CD4-positive, alpha-beta T cell (primary cell): Measurements from ENCODE around the gene CXCR6. TPM values are rescaled to one million over a fixed set of nuclear protein-coding genes. Genes with fewer than 3 reads are reported as not detected.

ENCODE experiments used
- ATAC-seq: fragments of 200-7000 bp; cut with Tn5 transposase; one replicate; pipeline ENCODE4 v1.10.0; 2022; ENCODE audit warnings: mild to moderate bottlenecking; ENCODE audit not compliant: poor library complexity
- CTCF ChIA-PET: fragments of 350-600 bp; sonication (Branson Sonifier 250); formaldehyde crosslinking; loops from one replicate; lab custom pipeline; 2021; ENCODE audit warnings: antibody characterized with exemption, inconsistent platforms; lab: Charles Lee
- POLR2A ChIA-PET: fragments of 350-600 bp; sonication (Branson Sonifier 250); formaldehyde crosslinking; loops from one replicate; lab custom pipeline; 2021; ENCODE audit warnings: antibody characterized with exemption, inconsistent platforms; lab: Charles Lee
- DNase-seq, 14 experiments: peaks; one replicate each; pipeline ENCODE4 v3.0.0-alpha.2; 2013 to 2020; ENCODE audit warnings: mixed read lengths in 2 of 14
- H3K27ac ChIP-seq, 2 donors: one replicate each; pipeline versions ENCODE4 v1.5.1 to v1.7.0; 2013; ENCODE audit warnings: low read length in 2 of 2, low read depth in 1 of 2, mild to moderate bottlenecking in 1 of 2
- H3K27me3 ChIP-seq, 2 experiments: 1 replicate in 1 of 2; 2 replicates in 1 of 2; pipeline versions ENCODE4 v1.6.1 to v1.7.0; 2013; ENCODE audit warnings: low read length in 2 of 2, control low read depth in 1 of 2, mild to moderate bottlenecking in 1 of 2, moderate library complexity in 1 of 2; ENCODE audit not compliant: insufficient read depth in 2 of 2, control insufficient read depth in 1 of 2
- H3K36me3 ChIP-seq: one replicate; pipeline ENCODE4 v1.6.1; 2013; ENCODE audit warnings: low read length, control low read depth; ENCODE audit not compliant: insufficient read depth
- H3K4me1 ChIP-seq: one replicate; pipeline ENCODE4 v1.6.1; 2013; ENCODE audit warnings: low read length, control low read depth; ENCODE audit not compliant: insufficient read depth
- H3K4me3 ChIP-seq: one replicate; pipeline ENCODE4 v1.5.1; 2013; ENCODE audit warnings: mild to moderate bottlenecking, low read length, moderate library complexity
- H3K9me3 ChIP-seq, 2 experiments: 1 replicate in 1 of 2; 2 replicates in 1 of 2; pipeline versions ENCODE4 v1.6.1 to v1.7.0; 2013; ENCODE audit warnings: low read length in 2 of 2, mild to moderate bottlenecking in 2 of 2, control low read depth in 1 of 2, moderate library complexity in 1 of 2; ENCODE audit not compliant: control insufficient read depth in 1 of 2, insufficient read depth in 1 of 2
- H3K27ac Mint-ChIP-seq: one replicate; pipeline ENCODE4 v1.8.0; 2020; ENCODE audit warnings: mixed read lengths
- H3K27me3 Mint-ChIP-seq: one replicate; pipeline ENCODE4 v1.8.0; 2021; ENCODE audit warnings: mixed read lengths
- H3K36me3 Mint-ChIP-seq: one replicate; pipeline ENCODE4 v1.8.0; 2021; ENCODE audit warnings: low read depth, mixed read lengths
- H3K4me1 Mint-ChIP-seq: one replicate; pipeline ENCODE4 v1.8.0; 2021; ENCODE audit warnings: low read depth, mixed read lengths
- H3K4me3 Mint-ChIP-seq: one replicate; pipeline ENCODE4 v1.8.0; 2020; ENCODE audit warnings: mild to moderate bottlenecking, mixed read lengths
- H3K9me3 Mint-ChIP-seq: one replicate; pipeline ENCODE4 v1.8.0; 2020; ENCODE audit warnings: mixed read lengths
- CTCF ChIP-seq: fragments of 200-600 bp; IDR thresholded peaks from one replicate; pipeline ENCODE4 v1.8.0; 2022; ENCODE audit warnings: antibody characterized with exemption, mild to moderate bottlenecking
- intact Hi-C, 2 experiments: fragments of 100-400 bp; cut with DNase I in 1 of 2; cut with micrococcal nuclease in 1 of 2; formaldehyde crosslinking; loops; one replicate each; pipeline versions ENCODE4 v1.15.1 to v1.9.0; 2023 to 2025; cut with DNase I, micrococcal nuclease
- total RNA-seq, 174 experiments: library from RNA in 2 of 174; stranded (reverse) in 2 of 174; gene quantifications; one replicate each; pipeline ENCODE4 v1.2.3 and lab custom pipeline; 2021 to 2026

Gene CXCR6
- total RNA-seq, 2 experiments from 2014 or later: 1.7 to 2.0 TPM

GRCh38 chr3:45953536-45953935, 10.3 kb downstream of the CXCR6 start:
- peaks cover 97% of the 10 kb centered on the region for H3K36me3 Mint-ChIP-seq
- ATAC-seq (no peak), DNase-seq (no peak)
- ChIA-PET POLR2A (interaction anchor here (0.6 kb wide), 1 partner anchor 97 kb away, joined by 3 read pairs; no protein-coding TSS in a partner anchor), CTCF (interaction anchor here (1.2 kb wide), 2 partner anchors 14 to 126 kb away, joined by 4 read pairs; no protein-coding TSS in a partner anchor)
- Histone ChIP-seq H3K36me3 (peaks cover 93% of the 10 kb centered on the region), H3K27ac (no peak overlapping the region), H3K4me3 (no peak overlapping the region), H3K9me3 (no peaks in the 10 kb centered on the region), H3K4me1 (peaks cover 63% of the 10 kb centered on the region), H3K27me3 (no peaks in the 10 kb centered on the region)
- no peaks in the 10 kb centered on the region for H3K27me3 Mint-ChIP-seq
- intact Hi-C loops: loop anchor here in 1 of 2 experiments (5.0 kb wide), 1 partner anchor 39 kb away; no protein-coding TSS in a partner anchor
- no peak overlapping the region for H3K27ac Mint-ChIP-seq
- peaks cover 39% of the 10 kb centered on the region for H3K4me1 Mint-ChIP-seq
- H3K4me3 Mint-ChIP-seq: no peak overlapping the region
- no peaks in the 10 kb centered on the region for H3K9me3 Mint-ChIP-seq
- no peak for TF ChIP-seq CTCF

- DNase-seq (no peak), ATAC-seq (no peak)
- CTCF ChIA-PET: interaction anchor here (1.2 kb wide), 2 partner anchors 15 to 125 kb away, joined by 4 read pairs; no protein-coding TSS in a partner anchor
- Histone ChIP-seq H3K27ac (no peak overlapping the region), H3K4me3 (no peak overlapping the region), H3K27me3 (no peaks in the 10 kb centered on the region), H3K36me3 (peaks cover 93% of the 10 kb centered on the region), H3K9me3 (no peaks in the 10 kb centered on the region), H3K4me1 (peaks cover 59% of the 10 kb centered on the region)
- Mint-ChIP-seq H3K4me1 (peaks cover 31% of the 10 kb centered on the region), H3K36me3 (peaks cover 97% of the 10 kb centered on the region), H3K4me3 (no peak overlapping the region), H3K27me3 (no peaks in the 10 kb centered on the region), H3K9me3 (no peaks in the 10 kb centered on the region), H3K27ac (no peak overlapping the region)
- POLR2A ChIA-PET: no interaction called here
- no peak for TF ChIP-seq CTCF
- intact Hi-C loops: loop anchor here in 1 of 2 experiments (5.0 kb wide), 1 partner anchor 38 kb away; no protein-coding TSS in a partner anchor
These were observed 11.0 kb downstream of the CXCR6 start for GRCh38 chr3:45954306-45954705.

DNA sequence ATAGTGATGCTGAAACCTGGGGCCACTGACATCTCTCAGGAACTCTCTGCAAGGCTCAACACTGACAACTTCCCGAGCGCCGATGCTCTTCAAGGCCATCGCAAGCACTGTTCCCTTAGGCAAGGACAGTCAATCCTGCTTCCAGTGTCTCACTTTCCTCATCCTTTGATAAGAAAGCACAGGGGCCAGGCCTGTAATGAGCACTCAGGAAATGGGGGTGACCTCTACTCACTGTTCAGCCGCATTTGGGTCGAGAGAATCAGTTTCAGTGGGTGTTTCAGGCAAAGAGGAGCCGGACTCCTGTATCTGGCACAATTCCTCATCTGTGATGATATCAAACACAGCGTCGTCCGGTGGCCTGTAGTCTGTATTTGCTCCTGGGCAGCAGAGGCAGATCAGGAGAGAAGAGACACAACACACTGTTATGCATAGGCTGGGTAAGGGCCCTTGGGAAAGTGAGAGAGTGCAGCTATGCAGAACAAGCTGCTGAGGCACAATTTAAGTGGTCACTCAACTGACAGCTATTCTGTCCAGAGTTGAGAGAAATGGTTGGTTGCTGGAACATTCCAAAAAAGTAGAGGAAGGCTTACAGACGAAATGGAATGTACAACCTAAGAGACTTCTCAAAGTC, 11.9 kb downstream of the CXCR6 start:
- ATAC-seq: no peak
- no peak overlapping the region for H3K27ac ChIP-seq
- no peak for DNase-seq
- no peak for TF ChIP-seq CTCF
- no peaks in the 10 kb centered on the region for H3K27me3 ChIP-seq
- CTCF ChIA-PET: no interaction called here
- peaks cover 97% of the 10 kb centered on the region for H3K36me3 Mint-ChIP-seq
- no peaks in the 10 kb centered on the region for H3K9me3 ChIP-seq
- peaks cover 23% of the 10 kb centered on the region for H3K4me1 Mint-ChIP-seq
- intact Hi-C loops: no loop called here
- POLR2A ChIA-PET: no interaction called here
- H3K4me1 ChIP-seq: peaks cover 50% of the 10 kb centered on the region
- no peak overlapping the region for H3K4me3 ChIP-seq
- peaks cover 93% of the 10 kb centered on the region for H3K36me3 ChIP-seq
- no peaks in the 10 kb centered on the region for H3K27me3 Mint-ChIP-seq
- no peak overlapping the region for H3K27ac Mint-ChIP-seq
- no peaks in the 10 kb centered on the region for H3K9me3 Mint-ChIP-seq
- no peak overlapping the region for H3K4me3 Mint-ChIP-seq
